PC-3 (cell line): ENCODE results near the gene WFDC6. TPM values are rescaled to one million over a fixed set of nuclear protein-coding genes. Genes with fewer than 3 reads are reported as not detected.
A peak's percentile ranks its signal among the peaks of the same experiment; 100 is the strongest.

Experiments used
- ATAC-seq: fragments of 200-7000 bp; cut with Tn5 transposase; 2 replicates; pipeline ENCODE4 v1.9.1; 2020; ENCODE audit warnings: mild to moderate bottlenecking, moderate library complexity
- BruUV-seq: library from RNA; stranded (reverse); fragments of 400-500 nt; replicated peaks from 2 replicates; lab custom pipeline; 2021; lab: Mats Ljungman, UMichigan
- CTCF ChIA-PET: fragments of 300-600 bp; sonication (Branson Sonifier 250); formaldehyde crosslinking; loops from one replicate; lab custom pipeline; 2022; ENCODE audit warnings: antibody characterized with exemption; lab: Charles Lee
- POLR2A ChIA-PET: fragments of 300-600 bp; sonication (Branson Sonifier 250); formaldehyde crosslinking; loops from one replicate; lab custom pipeline; 2022; ENCODE audit warnings: antibody characterized with exemption; ENCODE audit not compliant: unreplicated experiment; lab: Charles Lee
- DNase-seq: peaks from one replicate; pipeline ENCODE4 v3.0.0-alpha.2; 2015
- H2AFZ ChIP-seq: fragments of 300-600 bp; sonication (generic); 2 replicates; pipeline ENCODE4 v1.6.0; 2016; ENCODE audit warnings: antibody characterized with exemption, low read length
- H3F3A ChIP-seq: fragments of 300-600 bp; sonication (generic); one replicate; pipeline ENCODE4 v1.6.0; 2017; ENCODE audit warnings: antibody characterized with exemption, low read length, control low read depth, mild to moderate bottlenecking; ENCODE audit not compliant: unreplicated experiment
- H3K27ac ChIP-seq: fragments of 300-600 bp; sonication (generic); 2 replicates; pipeline ENCODE4 v1.5.1; 2016; ENCODE audit warnings: mild to moderate bottlenecking, low read length
- H3K27me3 ChIP-seq: fragments of 300-600 bp; sonication (generic); 2 replicates; pipeline ENCODE4 v1.6.1; 2016; ENCODE audit warnings: low read length, mixed read lengths
- H3K36me3 ChIP-seq: fragments of 300-600 bp; sonication (generic); 2 replicates; pipeline ENCODE4 v1.6.1; 2016; ENCODE audit warnings: low read depth, mixed run types, low read length, mixed read lengths
- H3K4me1 ChIP-seq: fragments of 300-600 bp; sonication (generic); 2 replicates; pipeline ENCODE4 v1.5.1; 2016; ENCODE audit warnings: low read length; ENCODE audit not compliant: insufficient read depth
- H3K4me2 ChIP-seq: fragments of 300-600 bp; sonication (generic); 2 replicates; pipeline ENCODE4 v1.6.0; 2016; ENCODE audit warnings: low read length
- H3K4me3 ChIP-seq: fragments of 300-600 bp; sonication (generic); 2 replicates; pipeline ENCODE4 v1.5.1; 2016; ENCODE audit warnings: mild to moderate bottlenecking, low read length, mixed read lengths
- H3K79me2 ChIP-seq: fragments of 300-600 bp; sonication (generic); 2 replicates; pipeline ENCODE4 v1.6.1; 2017; ENCODE audit warnings: low read length, mixed read lengths
- H3K9ac ChIP-seq: fragments of 300-600 bp; sonication (generic); 2 replicates; pipeline ENCODE4 v1.6.0; 2016; ENCODE audit warnings: mild to moderate bottlenecking, low read length
- H3K9me2 ChIP-seq: fragments of 300-600 bp; sonication (generic); replicated peaks from 2 replicates; pipeline ENCODE4 v1.6.1; 2016; ENCODE audit warnings: mixed run types, low read length, mixed read lengths
- H3K9me3 ChIP-seq: fragments of 300-600 bp; sonication (generic); 2 replicates; pipeline ENCODE4 v1.6.1; 2016; ENCODE audit warnings: low read length, mixed read lengths
- H4K20me1 ChIP-seq: fragments of 300-600 bp; sonication (generic); 2 replicates; pipeline ENCODE4 v1.6.1; 2016; ENCODE audit warnings: low read length, mixed read lengths
- EZH2 ChIP-seq: fragments of 300-600 bp; sonication (generic); IDR thresholded peaks from one replicate; pipeline ENCODE4 v1.6.1; 2017; ENCODE audit warnings: antibody characterized with exemption, mild to moderate bottlenecking, low read length; ENCODE audit not compliant: unreplicated experiment
- EZH2phosphoT487 ChIP-seq: fragments of 300-600 bp; sonication (generic); IDR thresholded peaks from 2 replicates; pipeline ENCODE4 v1.6.1; 2018; ENCODE audit warnings: mild to moderate bottlenecking, antibody characterized with exemption, low read length, borderline replicate concordance
- intact Hi-C: fragments of 100-400 bp; cut with micrococcal nuclease; formaldehyde crosslinking; loops from 2 replicates; pipeline ENCODE4 v1.9.0; 2023
- total RNA-seq: library from RNA; depleted of rRNA; stranded (reverse); fragments of >200 nt; gene quantifications from 2 replicates; pipeline ENCODE4 v1.2.3, GENCODE V29; 2014
- TF ChIP-seq, protein P1 (sequence below): fragments of 300-600 bp; sonication (generic); conservative IDR thresholded peaks from 2 replicates; pipeline ENCODE4 v1.5.1; 2017; ENCODE audit warnings: antibody characterized with exemption, low read depth, mild to moderate bottlenecking, low read length

The WFDC6 gene
- total RNA-seq, 1 experiment from 2014 or later, result not detected

DNA sequence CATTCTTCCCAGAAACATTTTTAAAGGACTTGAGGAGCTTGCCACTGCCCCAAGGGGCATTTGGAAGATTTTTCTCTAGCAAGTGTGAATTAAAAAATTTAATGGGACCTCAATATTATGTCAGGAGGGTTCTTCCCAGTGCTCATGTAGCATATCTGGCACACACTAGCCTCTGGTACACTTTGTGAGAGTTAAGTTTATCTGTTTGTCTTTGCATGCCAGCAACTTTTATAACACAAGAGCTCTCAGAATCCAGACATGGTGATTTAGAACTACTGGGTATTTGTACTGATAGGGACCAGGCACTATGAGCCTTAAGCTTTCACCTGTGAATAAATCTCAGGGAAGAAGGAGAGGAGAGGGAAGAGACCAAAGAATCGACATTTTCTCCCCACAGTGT is 36.7 kb downstream of the WFDC6 start:
- ChIA-PET CTCF (interaction anchor here (0.9 to 1.1 kb wide), 2 partner anchors 66 to 269 kb away, joined by 3 to 4 read pairs; no protein-coding TSS in a partner anchor), POLR2A (no interaction called here)
- Histone ChIP-seq H2AFZ (no peak overlapping the region), H3K4me2 (no peak overlapping the region), H3K27ac (no peak overlapping the region), H4K20me1 (no peaks in the 10 kb centered on the region), H3K4me3 (no peak overlapping the region), H3K27me3 (no peaks in the 10 kb centered on the region; the same call in 1 of the 2 replicates), H3K9me3 (no peaks in the 10 kb centered on the region), H3K4me1 (peaks cover 13% of the 10 kb centered on the region), H3K9me2 (no peaks in the 10 kb centered on the region), H3K36me3 (no peaks in the 10 kb centered on the region), H3F3A (no peaks in the 10 kb centered on the region), H3K9ac (no peak overlapping the region), H3K79me2 (no peaks in the 10 kb centered on the region)
- intact Hi-C loops, result no loop called here
- DNase-seq (no peak), ATAC-seq (no peak)
- BruUV-seq, result no TSS peak
- TF ChIP-seq, protein P1, sequence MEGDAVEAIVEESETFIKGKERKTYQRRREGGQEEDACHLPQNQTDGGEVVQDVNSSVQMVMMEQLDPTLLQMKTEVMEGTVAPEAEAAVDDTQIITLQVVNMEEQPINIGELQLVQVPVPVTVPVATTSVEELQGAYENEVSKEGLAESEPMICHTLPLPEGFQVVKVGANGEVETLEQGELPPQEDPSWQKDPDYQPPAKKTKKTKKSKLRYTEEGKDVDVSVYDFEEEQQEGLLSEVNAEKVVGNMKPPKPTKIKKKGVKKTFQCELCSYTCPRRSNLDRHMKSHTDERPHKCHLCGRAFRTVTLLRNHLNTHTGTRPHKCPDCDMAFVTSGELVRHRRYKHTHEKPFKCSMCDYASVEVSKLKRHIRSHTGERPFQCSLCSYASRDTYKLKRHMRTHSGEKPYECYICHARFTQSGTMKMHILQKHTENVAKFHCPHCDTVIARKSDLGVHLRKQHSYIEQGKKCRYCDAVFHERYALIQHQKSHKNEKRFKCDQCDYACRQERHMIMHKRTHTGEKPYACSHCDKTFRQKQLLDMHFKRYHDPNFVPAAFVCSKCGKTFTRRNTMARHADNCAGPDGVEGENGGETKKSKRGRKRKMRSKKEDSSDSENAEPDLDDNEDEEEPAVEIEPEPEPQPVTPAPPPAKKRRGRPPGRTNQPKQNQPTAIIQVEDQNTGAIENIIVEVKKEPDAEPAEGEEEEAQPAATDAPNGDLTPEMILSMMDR, result no peak
- no peak for TF ChIP-seq EZH2phosphoT487
- TF ChIP-seq EZH2, result no peak

GRCh38 chr20:45501600-45501999 is 37.7 kb downstream of the WFDC6 start:
- Histone ChIP-seq H3K9ac (no peak overlapping the region), H3K36me3 (no peaks in the 10 kb centered on the region), H3K4me3 (no peak overlapping the region), H2AFZ (no peak overlapping the region), H3K79me2 (no peaks in the 10 kb centered on the region), H3K9me3 (no peaks in the 10 kb centered on the region), H3K27ac (no peak overlapping the region), H3F3A (no peaks in the 10 kb centered on the region), H3K4me1 (peaks cover 5% of the 10 kb centered on the region), H3K9me2 (no peaks in the 10 kb centered on the region), H4K20me1 (no peaks in the 10 kb centered on the region), H3K4me2 (no peak overlapping the region), H3K27me3 (no peaks in the 10 kb centered on the region; the same call in 1 of the 2 replicates)
- TF ChIP-seq, protein P1, result no peak
- TF ChIP-seq EZH2, result no peak
- TF ChIP-seq EZH2phosphoT487, result no peak
- ATAC-seq (no peak), DNase-seq (no peak)
- intact Hi-C loops, result no loop called here
- no TSS peak for BruUV-seq
- POLR2A ChIA-PET, result no interaction called here
- CTCF ChIA-PET, result interaction anchor here (0.6 to 0.9 kb wide), 3 partner anchors 16 to 270 kb away, joined by 3 to 5 read pairs (median 4); no protein-coding TSS in a partner anchor

DNA sequence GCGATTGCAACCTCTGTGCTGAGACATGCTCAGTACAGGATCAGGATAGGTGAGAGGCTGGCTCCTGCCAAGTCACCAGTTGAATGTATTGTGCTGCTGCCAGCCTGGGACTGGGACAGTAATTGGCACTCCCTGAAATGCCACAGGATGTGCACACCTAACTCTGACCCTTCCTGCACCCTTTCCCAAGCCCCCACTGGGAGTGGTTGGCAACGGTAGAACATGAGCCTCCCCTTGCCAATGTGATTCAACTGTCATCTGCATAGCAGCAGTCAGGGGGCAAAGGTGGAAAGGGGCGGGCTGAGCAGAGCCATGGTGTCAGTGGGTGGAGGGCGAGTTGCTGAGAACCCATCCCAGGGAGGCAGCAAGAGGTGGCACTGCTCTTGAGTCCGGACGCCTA is 39.3 kb downstream of the WFDC6 start:
- Histone ChIP-seq H3K9ac (no peak overlapping the region), H3K36me3 (no peaks in the 10 kb centered on the region), H3K4me3 (no peak overlapping the region), H2AFZ (no peak overlapping the region), H3K9me3 (no peaks in the 10 kb centered on the region), H3K4me1 (no peaks in the 10 kb centered on the region), H3K9me2 (no peaks in the 10 kb centered on the region), H3F3A (no peaks in the 10 kb centered on the region), H3K4me2 (no peak overlapping the region), H4K20me1 (no peaks in the 10 kb centered on the region), H3K79me2 (no peaks in the 10 kb centered on the region), H3K27me3 (peaks cover 4% of the 10 kb centered on the region; the same call in 1 of the 2 replicates), H3K27ac (no peak overlapping the region)
- no TSS peak for BruUV-seq
- peak; percentile 24 for ATAC-seq
- DNase-seq, result peak; percentile 28
- TF ChIP-seq, protein P1, result no peak
- TF ChIP-seq EZH2phosphoT487 (no peak), EZH2 (no peak)
- ChIA-PET CTCF (no interaction called here), POLR2A (no interaction called here)
- intact Hi-C loops, result no loop called here
